ENCODE measurements around the gene RUFY4. TPM values are rescaled to one million over a fixed set of nuclear protein-coding genes. Genes with fewer than 3 reads are reported as not detected.

RUFY4 gene
- total RNA-seq, 8 experiments from 2014 or later: 0.21 to 0.95 (median 0.35) TPM; not detected in 1

DNA sequence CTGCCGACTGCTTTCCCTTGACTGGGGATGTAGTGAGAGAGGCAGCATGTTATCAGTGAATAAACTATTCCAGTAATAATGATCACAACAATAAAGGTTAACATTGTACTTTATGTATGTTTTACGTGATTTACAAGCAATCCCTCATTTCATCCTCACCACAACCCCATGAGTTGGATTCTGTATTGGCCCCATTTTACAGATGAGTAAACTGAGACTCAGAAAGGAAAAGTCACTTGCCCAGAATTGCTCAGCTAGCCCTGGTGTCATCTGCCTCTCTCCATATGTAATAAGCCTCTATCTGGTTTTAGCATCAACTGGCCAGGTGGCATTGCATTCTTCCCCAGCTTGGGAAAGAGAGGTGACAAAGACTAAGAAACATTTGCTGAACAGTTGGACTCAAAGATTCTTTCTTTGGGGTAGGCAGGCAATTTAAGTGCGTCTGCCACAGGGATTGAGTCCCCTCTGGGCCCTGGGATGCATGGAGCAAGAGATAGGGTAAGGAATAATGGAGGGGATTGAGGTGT lies 58.9 kb downstream of the RUFY4 start:
- no peak overlapping the region for H3K27ac ChIP-seq
- no peak for ATAC-seq (replicated peaks in 6 of 8)
- 20 to 100% (median 78%) methylated on average over 1 to 3 of the region's 3 CpGs; no CpG with 5 or more reads in 2 of the 10 experiments for WGBS, 10 experiments
- no peaks in the 10 kb centered on the region for H3K4me1 ChIP-seq (replicated peaks in 1 of 2)
- no peak overlapping the region for H3K4me3 ChIP-seq
- in situ Hi-C loops (cut with MboI; ENCODE audit: low pct_unique_long_range_greater_than_20kb in 2 of 9, low sequenced_read_pairs in 9 of 9, unreplicated experiment in 9 of 9): no loop called here

DNA sequence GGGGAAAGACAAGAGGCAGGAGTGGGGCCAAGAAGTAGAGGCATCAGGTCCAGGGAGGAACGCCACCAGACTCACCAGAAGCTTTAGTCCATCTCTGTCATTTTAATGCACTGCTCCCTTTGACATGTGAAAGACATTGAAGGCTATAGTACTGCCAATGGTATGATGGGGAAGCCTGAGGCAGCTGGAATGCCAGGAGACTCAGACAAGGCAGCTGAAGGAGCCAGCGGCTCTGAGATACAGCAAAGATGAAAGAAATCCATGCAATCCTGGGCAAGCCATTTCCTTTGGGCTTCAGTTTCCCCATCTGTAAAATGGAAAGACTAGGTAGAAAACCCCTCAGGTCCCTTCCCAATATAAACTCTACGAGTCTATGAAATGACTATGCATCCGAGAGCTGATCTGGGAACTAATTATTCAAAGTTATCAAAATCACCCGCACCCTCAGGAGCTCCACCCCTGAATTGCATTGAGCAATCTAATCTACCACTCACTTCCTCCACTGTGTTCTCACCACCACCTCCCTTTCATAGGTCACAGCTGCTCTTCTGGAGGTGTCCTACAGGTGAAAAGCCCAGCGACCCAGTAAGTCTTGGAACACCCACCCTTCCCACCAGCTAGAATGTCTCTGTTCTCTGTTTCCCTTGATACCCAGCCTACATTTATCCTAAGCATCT lies 59.9 kb downstream of the RUFY4 start:
- ATAC-seq (replicated peaks in 6 of 8): peak in 3 of 8 experiments; percentile 44 to 54 (median 44)
- Histone ChIP-seq H3K27ac (no peak overlapping the region), H3K4me3 (no peak overlapping the region), H3K4me1 (replicated peaks in 1 of 2) (no peaks in the 10 kb centered on the region)
- 0 to 100% (median 60%) methylated on average over 1 to 6 of the region's 6 CpGs; no CpG with 5 or more reads in 1 of the 10 experiments for WGBS, 10 experiments
- in situ Hi-C loops (cut with MboI; ENCODE audit: low pct_unique_long_range_greater_than_20kb in 2 of 9, low sequenced_read_pairs in 9 of 9, unreplicated experiment in 9 of 9): no loop called here

DNA sequence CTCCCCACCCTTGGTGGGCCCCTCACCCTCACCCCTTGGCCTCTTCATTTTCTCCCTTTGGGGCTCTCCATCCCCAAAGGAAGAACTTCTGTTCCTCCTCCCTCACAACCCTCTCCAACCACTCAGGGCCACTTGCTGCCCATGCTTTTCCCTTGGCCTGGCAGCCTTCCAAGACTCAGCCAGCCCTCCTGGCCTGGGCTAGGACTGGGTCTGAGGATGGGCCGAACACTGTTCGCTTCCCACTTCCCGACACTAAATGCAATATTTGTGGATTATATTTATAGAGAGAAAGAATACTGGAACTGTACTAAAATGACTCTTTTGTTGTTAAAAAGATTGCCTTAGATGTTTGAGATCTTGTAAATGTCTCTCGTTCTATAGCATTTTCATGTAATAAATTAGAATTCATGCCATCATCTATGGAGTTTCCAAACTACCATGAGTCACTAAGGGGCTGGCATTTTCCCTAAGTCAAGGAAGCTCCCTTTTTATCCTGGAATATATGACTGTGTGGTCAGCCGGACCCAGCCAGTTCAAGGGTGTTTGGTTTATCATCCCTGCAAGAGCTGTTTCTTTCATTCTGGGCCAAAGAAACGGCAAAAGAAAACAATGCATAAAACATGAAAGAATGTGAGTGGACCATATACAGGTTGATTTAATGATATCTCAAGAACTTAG lies 60.5 kb downstream of the RUFY4 start:
- Histone ChIP-seq H3K4me1 (replicated peaks in 1 of 2) (no peaks in the 10 kb centered on the region), H3K27ac (no peak overlapping the region), H3K4me3 (no peak overlapping the region)
- WGBS, 10 experiments: 63 to 92% (median 78%) methylated on average over 2 to 6 of the region's 6 CpGs
- ATAC-seq (replicated peaks in 6 of 8): peak in 4 of 8 experiments; percentile 2 to 94 (median 28)
- in situ Hi-C loops (cut with MboI; ENCODE audit: low pct_unique_long_range_greater_than_20kb in 2 of 9, low sequenced_read_pairs in 9 of 9, unreplicated experiment in 9 of 9): no loop called here

DNA sequence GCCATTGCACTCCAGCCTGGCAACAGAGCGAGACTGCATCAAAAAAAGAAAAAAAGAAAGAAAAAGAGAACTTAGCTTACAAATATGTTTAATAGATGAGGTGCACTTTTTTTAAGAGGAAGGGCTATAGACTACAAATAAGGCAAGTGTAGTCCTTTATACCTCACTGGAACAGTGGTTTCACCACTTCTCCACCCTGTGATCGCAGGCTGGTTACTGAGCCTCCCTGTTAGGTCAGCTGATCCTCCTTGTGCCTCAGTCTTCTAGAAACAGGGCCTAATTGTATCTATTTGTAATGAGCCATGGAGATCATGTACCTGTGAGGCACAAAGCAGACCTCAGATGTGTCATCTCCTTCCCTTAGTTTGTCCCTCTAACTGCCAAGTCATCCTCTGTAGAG lies 61.3 kb downstream of the RUFY4 start:
- Histone ChIP-seq H3K4me3 (no peak overlapping the region), H3K4me1 (replicated peaks in 1 of 2) (no peaks in the 10 kb centered on the region), H3K27ac (no peak overlapping the region)
- in situ Hi-C loops (cut with MboI; ENCODE audit: low pct_unique_long_range_greater_than_20kb in 2 of 9, low sequenced_read_pairs in 9 of 9, unreplicated experiment in 9 of 9): no loop called here
- ATAC-seq (replicated peaks in 6 of 8): no peak
- 81 to 100% (median 100%) methylated on average over 1 to 2 of the region's 2 CpGs; no CpG with 5 or more reads in 3 of the 10 experiments for WGBS, 10 experiments

DNA sequence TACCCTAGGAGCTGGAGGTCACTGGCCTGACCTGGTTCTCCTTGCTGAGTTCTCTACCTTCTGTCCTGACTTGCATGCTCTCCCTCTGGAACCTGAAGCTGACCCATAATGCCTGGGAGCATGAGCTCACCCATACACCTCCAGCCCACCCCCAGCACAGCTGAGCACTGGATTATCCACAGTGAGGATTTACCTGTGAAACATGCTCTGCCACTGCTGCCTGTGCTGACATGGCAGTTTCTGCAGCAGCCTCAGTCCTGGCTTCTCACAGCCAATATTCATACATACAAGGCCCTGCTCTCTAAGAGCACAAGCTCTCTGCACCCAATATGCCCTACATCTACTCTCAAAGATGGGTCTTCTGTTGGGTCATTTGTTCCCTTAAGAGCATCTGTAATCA lies 61.8 kb downstream of the RUFY4 start:
- Histone ChIP-seq H3K4me1 (replicated peaks in 1 of 2) (no peaks in the 10 kb centered on the region), H3K4me3 (no peak overlapping the region), H3K27ac (no peak overlapping the region)
- in situ Hi-C loops (cut with MboI; ENCODE audit: low pct_unique_long_range_greater_than_20kb in 2 of 9, low sequenced_read_pairs in 9 of 9, unreplicated experiment in 9 of 9): no loop called here
- no peak for ATAC-seq (replicated peaks in 6 of 8)

DNA sequence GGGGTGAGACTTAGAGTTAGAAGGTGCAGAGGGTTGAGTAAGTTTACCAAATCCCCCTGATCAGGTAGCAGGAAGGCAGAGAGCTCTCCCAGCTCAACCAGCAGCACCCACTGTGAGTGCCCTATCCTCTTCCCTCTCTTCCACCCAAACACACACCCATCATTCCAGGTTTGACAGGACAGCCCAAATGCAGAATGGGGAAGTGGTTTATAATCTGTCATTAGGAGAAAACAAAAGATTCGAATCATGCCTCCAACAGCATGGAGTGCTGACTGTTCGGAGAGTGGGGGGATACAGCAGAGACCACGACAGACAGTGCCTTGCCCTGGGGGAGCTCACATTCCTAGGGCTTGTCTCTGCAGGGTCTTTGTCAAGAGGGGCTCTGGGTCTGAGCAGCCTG lies 68.5 kb downstream of the RUFY4 start:
- in situ Hi-C loops (cut with MboI; ENCODE audit: low pct_unique_long_range_greater_than_20kb in 2 of 9, low sequenced_read_pairs in 9 of 9, unreplicated experiment in 9 of 9): no loop called here
- no peaks in the 10 kb centered on the region for H3K4me1 ChIP-seq (replicated peaks in 1 of 2)
- WGBS, 10 experiments: 0 to 86% (median 73%) methylated on average over 1 to 2 of the region's 3 CpGs; no CpG with 5 or more reads in 3 of the 10 experiments
- no peak overlapping the region for H3K4me3 ChIP-seq
- no peak for ATAC-seq (replicated peaks in 6 of 8)
- no peak overlapping the region for H3K27ac ChIP-seq

DNA sequence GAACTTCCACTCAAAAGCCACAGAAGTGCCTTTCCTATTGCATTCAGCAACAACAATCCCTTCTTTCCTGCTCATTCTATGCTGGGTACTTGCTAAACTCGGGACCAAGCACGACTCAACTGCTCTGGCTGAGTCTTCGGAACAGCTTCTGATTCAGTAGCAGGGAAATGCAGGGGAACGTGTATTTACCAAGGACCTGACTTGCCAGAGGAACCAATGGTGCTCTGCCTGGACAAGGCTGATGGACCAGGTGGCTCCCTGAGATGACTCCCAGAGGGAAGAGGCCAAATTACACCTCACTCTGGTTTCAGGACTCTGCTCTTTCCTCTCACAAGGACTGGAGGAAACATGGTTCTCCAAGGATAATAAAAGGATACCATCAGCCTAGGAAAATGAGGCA lies 69.0 kb downstream of the RUFY4 start:
- H3K4me3 ChIP-seq: no peak overlapping the region
- in situ Hi-C loops (cut with MboI; ENCODE audit: low pct_unique_long_range_greater_than_20kb in 2 of 9, low sequenced_read_pairs in 9 of 9, unreplicated experiment in 9 of 9): no loop called here
- 20 to 100% (median 66%) methylated on average over 1 to 3 of the region's 4 CpGs; no CpG with 5 or more reads in 5 of the 10 experiments for WGBS, 10 experiments
- no peak for ATAC-seq (replicated peaks in 6 of 8)
- no peak overlapping the region for H3K27ac ChIP-seq
- no peaks in the 10 kb centered on the region for H3K4me1 ChIP-seq (replicated peaks in 1 of 2)

Other genes starting within 250 kb of the RUFY4 start
- gene TNS1, start 66.3 kb upstream of the RUFY4 start, total RNA-seq: 10 to 100 TPM in 5 of 8 experiments, 1 to 10 TPM in 3; 2.3 to 41.7 (median 11.4) TPM
- gene CXCR2, start 56.8 kb downstream of the RUFY4 start, total RNA-seq: 10 to 100 TPM in 1 of 8 experiments, under 1 TPM in 5, not detected in 2; 0.04 to 23.8 (median 0.18) TPM
- 1 to 10 TPM in 1 of 8 experiments, under 1 TPM in 4, not detected in 3; 0.09 to 1.6 (median 0.21) TPM for gene CXCR1, start 97.7 kb downstream of the RUFY4 start, total RNA-seq
- gene ARPC2, start 147.9 kb downstream of the RUFY4 start, total RNA-seq: 100 to 1,000 TPM in 7 of 8 experiments, 10 to 100 TPM in 1; 95.6 to 489 (median 176) TPM
- gene GPBAR1, start 191.8 kb downstream of the RUFY4 start, total RNA-seq: 1 to 10 TPM in 3 of 8 experiments, under 1 TPM in 5; 0.49 to 6.9 (median 0.85) TPM
- gene AAMP, start 200.9 kb downstream of the RUFY4 start, total RNA-seq: 100 to 1,000 TPM in 2 of 8 experiments, 10 to 100 TPM in 6; 61.0 to 179 (median 82.2) TPM
- 100 to 1,000 TPM in 2 of 8 experiments, 10 to 100 TPM in 6; 41.4 to 122 (median 60.8) TPM for gene PNKD, start 201.3 kb downstream of the RUFY4 start, total RNA-seq
- gene TMBIM1, start 223.2 kb downstream of the RUFY4 start, total RNA-seq: 100 to 1,000 TPM in 1 of 8 experiments, 10 to 100 TPM in 3, 1 to 10 TPM in 3, under 1 TPM in 1; 0.54 to 276 (median 8.6) TPM